Kasumi-1 (cell line): ENCODE data around the gene PADI2.

ENCODE experiments used
- DNase-seq, 2 experiments: peaks; one replicate each; lab custom pipeline; 2025; lab: John Stamatoyannopoulos, UW

Gene PADI2

DNA sequence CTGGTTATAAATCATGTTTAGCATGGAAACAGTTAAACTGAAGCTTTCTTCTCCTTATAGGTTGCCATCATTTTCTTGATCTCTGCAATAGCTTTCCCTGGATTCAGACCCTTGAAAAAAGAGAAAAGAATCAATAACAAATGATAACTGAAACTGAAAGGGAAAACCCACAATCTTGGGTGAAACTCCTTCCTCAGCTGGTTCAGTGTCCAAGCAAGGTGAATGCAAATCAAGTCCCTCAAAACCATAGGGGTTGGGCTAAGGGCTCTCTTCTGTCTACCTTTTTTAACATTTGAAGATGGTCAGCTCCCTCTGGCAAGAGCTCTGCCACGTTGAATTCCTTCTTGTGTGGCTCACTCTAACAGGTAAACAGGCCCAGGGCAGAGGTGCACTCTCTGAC is 100.4 kb downstream of the PADI2 start:
- no peak for DNase-seq

DNA sequence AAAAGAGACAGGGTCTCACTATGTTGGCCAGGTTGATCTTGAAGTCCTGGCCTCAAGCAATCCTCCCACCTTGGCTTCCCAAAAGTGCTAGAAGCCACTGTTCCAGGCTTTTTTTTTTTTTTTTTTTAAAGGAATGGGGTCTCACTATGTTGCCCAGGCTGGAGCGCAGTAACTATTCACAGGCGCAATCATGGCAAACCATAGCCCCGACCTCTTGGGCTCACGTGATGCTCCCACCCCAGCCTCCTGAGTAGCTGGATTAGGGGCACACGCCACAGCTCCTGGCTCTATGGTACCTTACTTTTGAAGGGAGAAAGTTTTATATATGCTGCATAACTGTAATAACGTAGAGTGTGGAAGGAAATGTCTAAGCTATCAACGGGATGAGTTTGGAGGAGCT is 101.8 kb downstream of the PADI2 start:
- no peak for DNase-seq
